ENCODE measurements around the gene ANKRD13A.
"Not testable (repeated sequence)": the region's sequence is repeated elsewhere in the genome, so short reads cannot be mapped to it uniquely, and the experiment has no call there.

The ANKRD13A gene

DNA sequence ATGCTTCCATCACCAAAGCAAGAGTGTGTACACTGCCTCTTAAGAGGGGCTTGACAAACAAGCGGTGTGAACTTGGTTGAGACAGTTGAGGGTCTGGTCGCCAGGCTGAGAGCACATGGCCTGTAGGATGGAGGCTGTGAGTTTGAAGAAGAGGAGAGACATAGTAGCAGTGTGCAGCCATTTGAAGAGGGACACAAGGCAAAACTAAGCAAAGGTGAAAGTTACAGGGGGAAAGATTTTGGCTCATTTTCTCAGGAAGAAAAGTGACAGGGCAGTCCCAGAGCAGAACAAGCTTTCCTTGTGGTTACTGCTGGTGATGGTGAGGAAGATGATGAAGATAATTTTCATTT lies 60.4 kb downstream of the ANKRD13A start:
- DNase-seq (ENCODE audit: insufficient read length, low spot score) (no peak), FAIRE-seq (no peak)
- TF ChIP-seq CTCF (IDR thresholded peaks at IDR 0.05; ENCODE audit: insufficient read depth, missing control alignments) = no peak

GRCh38 chr12:110062241-110062640 lies 63.0 kb downstream of the ANKRD13A start:
- TF ChIP-seq CTCF (IDR thresholded peaks at IDR 0.05; ENCODE audit: insufficient read depth, missing control alignments) = no peak
- no peak for FAIRE-seq
- DNase-seq (ENCODE audit: insufficient read length, low spot score) = no peak

DNA sequence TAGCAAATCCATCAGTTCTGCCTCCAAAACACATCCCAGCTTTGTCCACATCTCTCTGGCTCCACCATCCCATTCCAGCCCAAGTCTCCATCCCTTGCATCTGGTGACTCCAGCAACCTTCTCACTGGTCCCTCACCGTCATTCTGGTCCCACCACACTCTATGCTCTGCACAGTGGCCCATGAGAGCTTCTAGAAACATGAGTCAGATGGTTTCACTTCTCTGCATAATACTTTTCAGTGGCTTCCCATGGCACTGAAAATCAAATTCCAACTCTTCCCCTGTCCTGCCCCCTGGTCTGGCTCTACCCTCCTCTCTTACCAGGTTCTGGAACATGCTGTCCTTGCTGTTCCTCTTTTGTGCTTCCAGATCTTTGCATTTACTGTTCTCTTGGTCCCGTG lies 66.3 kb downstream of the ANKRD13A start:
- no peak for FAIRE-seq
- TF ChIP-seq CTCF (IDR thresholded peaks at IDR 0.05; ENCODE audit: insufficient read depth, missing control alignments) = no peak
- no peak for DNase-seq (ENCODE audit: insufficient read length, low spot score)

DNA sequence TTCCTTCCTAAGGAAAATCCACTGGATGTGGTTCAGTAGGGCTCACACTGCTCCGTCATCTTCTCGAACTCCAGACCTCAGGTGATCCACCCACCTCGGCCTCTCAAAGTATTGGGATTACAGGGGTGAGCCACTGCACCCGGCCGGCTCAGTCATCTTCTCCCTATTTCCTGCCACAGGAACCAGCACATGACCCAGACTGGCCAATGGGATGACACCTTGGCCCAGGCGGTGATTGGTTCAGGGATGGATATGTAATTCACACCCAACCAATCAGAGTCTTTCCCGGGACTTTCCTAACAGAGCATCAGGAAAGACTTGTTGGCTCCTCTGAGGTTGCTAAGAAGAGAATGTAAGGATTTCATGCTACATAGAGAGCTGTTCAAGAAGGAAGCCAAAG lies 68.3 kb downstream of the ANKRD13A start:
- DNase-seq (ENCODE audit: insufficient read length, low spot score) (no peak), FAIRE-seq (no peak)

DNA sequence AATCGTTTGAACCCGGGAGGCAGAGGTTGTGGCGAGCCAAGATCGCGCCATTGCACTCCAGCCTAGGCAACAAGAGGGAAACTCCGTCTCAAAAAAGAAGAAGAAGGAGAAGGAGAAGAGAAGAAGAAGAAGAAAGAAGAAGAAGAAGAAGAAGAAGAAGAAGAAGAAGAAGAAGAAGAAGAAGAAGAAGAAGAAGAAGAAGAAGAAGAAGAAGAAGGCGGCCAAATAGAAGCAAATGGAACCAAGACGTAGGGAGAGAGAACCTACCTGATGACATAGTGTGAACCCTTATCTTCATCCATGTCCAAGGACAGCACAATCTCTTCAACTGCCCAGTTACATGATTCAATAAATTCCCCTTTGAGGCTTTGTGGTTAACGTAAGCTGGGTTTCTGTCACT lies 68.9 kb downstream of the ANKRD13A start:
- DNase-seq (ENCODE audit: insufficient read length, low spot score); FAIRE-seq: not testable (repeated sequence)

More for the DNA sequence above, 68.3 kb downstream of the ANKRD13A start:
- no peak for TF ChIP-seq CTCF (IDR thresholded peaks at IDR 0.05; ENCODE audit: insufficient read depth, missing control alignments)

GRCh38 chr12:110068654-110069053 lies 69.4 kb downstream of the ANKRD13A start:
- FAIRE-seq (no peak), DNase-seq (ENCODE audit: insufficient read length, low spot score) (no peak)
- TF ChIP-seq CTCF (IDR thresholded peaks at IDR 0.05; ENCODE audit: insufficient read depth, missing control alignments) = no peak

GRCh38 chr12:110071504-110071903 lies 72.3 kb downstream of the ANKRD13A start:
- DNase-seq (ENCODE audit: insufficient read length, low spot score) = no peak
- TF ChIP-seq CTCF (IDR thresholded peaks at IDR 0.05; ENCODE audit: insufficient read depth, missing control alignments) = no peak
- no peak for FAIRE-seq

DNA sequence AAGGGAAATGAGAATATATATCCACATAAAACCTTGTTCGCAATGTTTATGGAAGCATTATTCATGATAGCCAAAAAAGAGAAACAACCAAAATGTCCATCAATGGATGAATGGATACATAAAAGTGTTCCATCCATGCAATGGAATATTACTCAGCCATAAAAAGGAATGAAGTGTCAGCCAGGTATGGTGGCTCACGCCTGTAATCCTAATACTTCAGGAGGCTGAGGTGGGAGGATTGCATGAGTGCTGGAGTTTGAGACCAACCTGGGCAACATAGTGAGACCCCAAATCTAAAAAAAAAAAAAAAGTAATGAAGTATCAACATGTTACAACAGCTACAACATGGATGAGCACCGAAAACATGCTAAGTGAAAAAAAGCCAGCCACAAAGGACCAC lies 72.7 kb downstream of the ANKRD13A start:
- no peak for DNase-seq (ENCODE audit: insufficient read length, low spot score)
- no peak for TF ChIP-seq CTCF (IDR thresholded peaks at IDR 0.05; ENCODE audit: insufficient read depth, missing control alignments)
- FAIRE-seq = no peak

- not testable (repeated sequence) for DNase-seq (ENCODE audit: insufficient read length, low spot score); FAIRE-seq
These were observed 73.4 kb downstream of the ANKRD13A start for GRCh38 chr12:110072636-110073035.

Measured in D721Med (cell line).